ENCODE data around the gene SERTM2. TPM values are rescaled to one million over a fixed set of nuclear protein-coding genes. Genes with fewer than 3 reads are reported as not detected.

Gene SERTM2
- total RNA-seq, 1 donor from 2014 or later, result not detected

DNA sequence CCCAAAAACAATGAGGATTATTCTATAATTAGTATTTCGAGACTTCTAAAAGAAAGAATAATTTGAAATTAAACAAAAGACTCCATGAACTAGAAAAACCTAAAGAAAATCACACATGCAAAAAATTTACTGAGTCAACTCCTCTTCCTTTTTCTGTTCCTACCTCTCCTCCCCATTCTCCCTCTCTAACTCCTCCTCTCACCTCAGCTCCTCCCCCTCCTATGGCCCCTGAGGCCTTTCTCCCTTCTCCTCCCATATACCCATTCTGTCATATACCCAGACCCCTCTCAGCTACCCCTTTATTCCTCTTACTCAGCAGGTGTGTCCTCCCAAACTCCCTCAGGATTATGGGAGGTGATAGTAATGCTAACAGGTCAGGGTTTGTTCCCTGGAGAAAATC, 57.4 kb downstream of the SERTM2 start:
- H3K27ac Mint-ChIP-seq (ENCODE audit: unreplicated experiment), result no peak overlapping the region
- peaks cover 3% of the 10 kb centered on the region for H3K9me3 Mint-ChIP-seq
- no peak for DNase-seq (ENCODE audit: low read depth, low spot score)
- H3K27me3 Mint-ChIP-seq (ENCODE audit: low read depth), result no peaks in the 10 kb centered on the region
- peaks cover 16% of the 10 kb centered on the region for H3K4me1 Mint-ChIP-seq
- H3K4me3 Mint-ChIP-seq, result no peak overlapping the region
- no peaks in the 10 kb centered on the region for H3K36me3 Mint-ChIP-seq (ENCODE audit: low read depth)
- TF ChIP-seq, protein P1, sequence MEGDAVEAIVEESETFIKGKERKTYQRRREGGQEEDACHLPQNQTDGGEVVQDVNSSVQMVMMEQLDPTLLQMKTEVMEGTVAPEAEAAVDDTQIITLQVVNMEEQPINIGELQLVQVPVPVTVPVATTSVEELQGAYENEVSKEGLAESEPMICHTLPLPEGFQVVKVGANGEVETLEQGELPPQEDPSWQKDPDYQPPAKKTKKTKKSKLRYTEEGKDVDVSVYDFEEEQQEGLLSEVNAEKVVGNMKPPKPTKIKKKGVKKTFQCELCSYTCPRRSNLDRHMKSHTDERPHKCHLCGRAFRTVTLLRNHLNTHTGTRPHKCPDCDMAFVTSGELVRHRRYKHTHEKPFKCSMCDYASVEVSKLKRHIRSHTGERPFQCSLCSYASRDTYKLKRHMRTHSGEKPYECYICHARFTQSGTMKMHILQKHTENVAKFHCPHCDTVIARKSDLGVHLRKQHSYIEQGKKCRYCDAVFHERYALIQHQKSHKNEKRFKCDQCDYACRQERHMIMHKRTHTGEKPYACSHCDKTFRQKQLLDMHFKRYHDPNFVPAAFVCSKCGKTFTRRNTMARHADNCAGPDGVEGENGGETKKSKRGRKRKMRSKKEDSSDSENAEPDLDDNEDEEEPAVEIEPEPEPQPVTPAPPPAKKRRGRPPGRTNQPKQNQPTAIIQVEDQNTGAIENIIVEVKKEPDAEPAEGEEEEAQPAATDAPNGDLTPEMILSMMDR (conservative IDR thresholded peaks at IDR 0.05), result no peak

Other genes starting within 250 kb of the SERTM2 start
- gene CAPN6, start 241.2 kb upstream of the SERTM2 start, total RNA-seq, result 0.75 and 0.82 TPM in 2 replicates
- gene DCX, start 99.5 kb upstream of the SERTM2 start, total RNA-seq, result 80.8 and 86.4 TPM in 2 replicates
- 56.7 and 63.4 TPM in 2 replicates for gene ALG13, start 169.5 kb downstream of the SERTM2 start, total RNA-seq